Stomach smooth muscle (tissue), 2 donors: ENCODE measurements around the gene MARS1.
A peak's percentile ranks its signal among the peaks of the same experiment; 100 is the strongest.

Source experiments
- H3K27ac ChIP-seq: one replicate; pipeline ENCODE4 v1.7.0; 2013; ENCODE audit warnings: mild to moderate bottlenecking, low read length, inconsistent platforms
- H3K27me3 ChIP-seq, 2 donors: one replicate each; pipeline ENCODE4 v1.7.0; 2013; ENCODE audit warnings: low read length in 2 of 2; ENCODE audit not compliant: insufficient read depth in 2 of 2, control insufficient read depth in 1 of 2
- H3K36me3 ChIP-seq, 2 donors: one replicate each; pipeline ENCODE4 v1.7.0; 2013; ENCODE audit warnings: low read length in 2 of 2; ENCODE audit not compliant: control insufficient read depth in 2 of 2, insufficient read depth in 2 of 2
- H3K4me1 ChIP-seq: one replicate; pipeline ENCODE4 v1.7.0; 2013; ENCODE audit warnings: low read length; ENCODE audit not compliant: control insufficient read depth, insufficient read depth
- H3K4me3 ChIP-seq, 2 donors: one replicate each; pipeline ENCODE4 v1.7.0; 2013; ENCODE audit warnings: low read length in 2 of 2
- H3K9ac ChIP-seq, 2 donors: one replicate each; pipeline ENCODE4 v1.7.0; 2013; ENCODE audit warnings: low read length in 2 of 2, mild to moderate bottlenecking in 1 of 2
- H3K9me3 ChIP-seq, 2 donors: one replicate each; pipeline ENCODE4 v1.7.0; 2013; ENCODE audit warnings: low read length in 2 of 2; ENCODE audit not compliant: control insufficient read depth in 2 of 2
- donor health status: healthy.
- donor health status: Pancreatic carcinoma.

MARS1 gene

DNA sequence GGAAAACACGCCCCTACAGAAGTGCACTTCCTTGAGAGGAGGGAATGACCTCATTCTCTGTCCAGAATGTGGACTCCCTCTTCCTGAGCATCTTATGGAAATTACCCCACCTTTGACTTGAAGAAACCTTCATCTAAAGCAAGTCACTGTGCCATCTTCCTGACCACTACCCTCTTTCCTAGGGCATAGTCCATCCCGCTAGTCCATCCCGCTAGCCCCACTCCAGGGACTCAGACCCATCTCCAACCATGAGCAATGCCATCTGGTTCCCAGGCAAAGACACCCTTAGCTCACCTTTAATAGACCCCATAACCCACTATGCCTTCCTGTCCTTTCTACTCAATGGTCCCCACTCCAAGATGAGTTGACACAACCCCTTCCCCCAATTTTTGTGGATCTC lies 37.8 kb upstream of the MARS1 start:
- Histone ChIP-seq H3K27ac (no peak overlapping the region), H3K27me3 (no peaks in the 10 kb centered on the region), H3K36me3 (no peaks in the 10 kb centered on the region), H3K4me1 (peaks cover 17% of the 10 kb centered on the region), H3K9me3 (peaks cover 0 to 2% of the 10 kb centered on the region in 2 donors), H3K4me3 (no peak overlapping the region), H3K9ac (no peak overlapping the region)

- Histone ChIP-seq H3K4me1 (peaks cover 20% of the 10 kb centered on the region), H3K36me3 (no peaks in the 10 kb centered on the region), H3K27me3 (peaks cover 3 to 6% of the 10 kb centered on the region in 2 donors), H3K27ac (no peak overlapping the region), H3K9ac (no peak overlapping the region), H3K4me3 (no peak overlapping the region), H3K9me3 (peaks cover 0 to 2% of the 10 kb centered on the region in 2 donors)
These were observed 36.6 kb upstream of the MARS1 start for GRCh38 chr12:57451233-57451778.

DNA sequence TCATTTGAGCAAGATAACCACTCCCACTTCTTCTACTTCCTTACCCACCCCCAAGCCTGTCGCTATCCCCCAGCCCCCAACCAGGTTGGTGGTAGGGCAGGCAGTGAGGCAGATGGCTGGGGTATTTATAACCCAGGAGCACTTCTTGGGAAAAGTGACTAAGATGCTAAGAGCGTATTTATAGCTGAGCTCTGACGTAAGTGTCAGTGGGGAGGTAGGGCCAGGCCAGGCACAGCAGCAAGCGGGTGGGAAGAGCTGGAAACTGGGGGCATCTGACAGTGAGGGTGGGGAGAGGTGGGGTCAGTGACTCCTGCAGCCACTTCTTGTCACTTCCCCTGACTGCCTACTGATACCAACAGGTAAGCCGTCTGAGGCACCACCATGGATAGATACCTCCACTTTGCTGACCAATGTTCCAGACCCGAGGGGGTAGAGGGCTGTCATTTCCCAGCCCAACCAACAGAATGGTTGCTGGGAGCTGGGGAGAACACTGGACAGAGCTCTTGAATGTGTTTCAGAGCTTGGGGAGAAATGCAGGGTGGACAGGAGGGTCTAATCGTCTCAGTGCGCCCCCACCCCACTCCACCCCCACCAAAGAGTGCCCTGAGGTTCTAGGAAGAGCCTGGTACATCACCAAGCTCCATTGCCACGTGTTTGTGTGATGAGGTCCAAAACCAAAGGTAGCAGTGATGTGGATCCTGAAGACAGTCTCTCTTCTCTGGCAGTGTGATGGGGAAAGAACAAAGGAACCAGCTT lies 35.5 kb upstream of the MARS1 start:
- H3K4me3 ChIP-seq: peak overlapping the region; percentile 29 to 52
- no peaks in the 10 kb centered on the region for H3K36me3 ChIP-seq
- peaks cover 3 to 7% of the 10 kb centered on the region in 2 donors for H3K27me3 ChIP-seq
- H3K4me1 ChIP-seq: peaks cover 20% of the 10 kb centered on the region
- peak overlapping the region; percentile 49 for H3K27ac ChIP-seq
- H3K9ac ChIP-seq: peak overlapping the region; percentile 36 to 63
- peaks cover 0 to 2% of the 10 kb centered on the region in 2 donors for H3K9me3 ChIP-seq

DNA sequence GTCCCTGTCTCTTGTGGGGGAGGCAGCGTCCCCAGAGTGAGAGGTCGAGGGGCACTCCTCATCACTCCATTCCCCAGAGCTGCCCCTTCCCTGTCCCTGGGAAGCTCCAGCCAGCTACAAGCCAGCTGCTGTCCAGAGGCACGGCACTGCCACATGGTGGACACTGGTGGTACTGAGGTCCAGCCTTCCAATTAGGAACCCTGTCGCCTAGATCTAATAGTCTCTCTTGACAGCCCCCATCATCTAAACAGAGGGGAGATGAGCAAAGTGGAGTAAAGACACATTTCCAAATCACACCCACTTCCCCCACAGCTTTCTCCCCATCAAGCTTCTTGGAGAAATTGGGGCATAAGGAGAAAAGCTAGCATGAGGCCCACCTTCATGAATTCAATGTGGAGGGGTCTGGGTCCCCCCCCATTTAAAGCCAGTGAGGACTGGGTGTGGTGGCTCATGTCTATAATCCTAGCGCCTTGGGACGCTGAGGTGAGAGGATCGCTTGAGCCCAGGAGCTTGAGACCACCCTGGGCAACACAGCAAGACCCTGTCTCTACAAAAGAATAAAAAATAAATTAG lies 34.8 kb upstream of the MARS1 start:
- peaks cover 3 to 7% of the 10 kb centered on the region in 2 donors for H3K27me3 ChIP-seq
- no peak overlapping the region for H3K9ac ChIP-seq
- H3K9me3 ChIP-seq: peaks cover 0 to 2% of the 10 kb centered on the region in 2 donors
- no peaks in the 10 kb centered on the region for H3K36me3 ChIP-seq
- H3K27ac ChIP-seq: peak overlapping the region; percentile 49
- peaks cover 20% of the 10 kb centered on the region for H3K4me1 ChIP-seq
- peak overlapping the region; percentile 29 to 52 for H3K4me3 ChIP-seq

DNA sequence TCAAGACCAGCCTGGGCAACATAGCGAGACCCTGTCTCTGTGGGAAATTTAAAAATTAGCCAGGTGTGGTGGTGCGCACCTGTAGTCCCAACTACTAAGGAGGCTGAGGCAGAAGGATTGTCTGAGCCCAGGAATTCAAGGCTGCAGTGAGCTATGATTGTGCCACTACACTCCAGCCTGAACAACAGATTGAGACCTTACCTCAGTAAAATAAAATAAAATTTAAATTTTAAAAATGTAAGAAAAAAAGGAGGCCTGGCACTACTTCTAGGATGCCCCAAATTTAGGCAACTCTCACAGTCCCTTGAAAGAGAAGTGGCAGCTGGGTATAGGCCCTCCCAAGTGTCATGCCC lies 33.7 kb upstream of the MARS1 start:
- Histone ChIP-seq H3K36me3 (no peaks in the 10 kb centered on the region), H3K4me3 (no peak overlapping the region), H3K9ac (no peak overlapping the region), H3K4me1 (peaks cover 27% of the 10 kb centered on the region), H3K27me3 (peaks cover 3 to 7% of the 10 kb centered on the region in 2 donors), H3K9me3 (no peaks in the 10 kb centered on the region), H3K27ac (no peak overlapping the region)

GRCh38 chr12:57454566-57455373 lies 33.1 kb upstream of the MARS1 start, which contains the start of gene INHBE:
TSS of gene INHBE (plus strand) at chr12:57455307. CDS start at chr12:57455537, 230 bp downstream.
- no peak within 1 kb of the TSS for H3K27ac ChIP-seq
- H3K27me3 ChIP-seq: peaks cover 3 to 7% of the 10 kb centered on the region in 2 donors
- H3K36me3 ChIP-seq: no peaks in the 10 kb centered on the region
- H3K9me3 ChIP-seq: no peaks in the 10 kb centered on the region
- H3K9ac ChIP-seq: no peak within 1 kb of the TSS
- no peak within 1 kb of the TSS for H3K4me3 ChIP-seq
- H3K4me1 ChIP-seq: peaks cover 30% of the 10 kb centered on the region

- no peak overlapping the region for H3K4me3 ChIP-seq
- H3K36me3 ChIP-seq: no peaks in the 10 kb centered on the region
- H3K27ac ChIP-seq: no peak overlapping the region
- no peaks in the 10 kb centered on the region for H3K9me3 ChIP-seq
- H3K4me1 ChIP-seq: peaks cover 34% of the 10 kb centered on the region
- no peak overlapping the region for H3K9ac ChIP-seq
- peaks cover 3 to 7% of the 10 kb centered on the region in 2 donors for H3K27me3 ChIP-seq
These were observed 32.3 kb upstream of the MARS1 start for GRCh38 chr12:57455374-57456144.

GRCh38 chr12:57456145-57456700 lies 31.6 kb upstream of the MARS1 start:
- H3K27me3 ChIP-seq: peaks cover 9 to 10% of the 10 kb centered on the region in 2 donors
- no peak overlapping the region for H3K4me3 ChIP-seq
- H3K9me3 ChIP-seq: no peaks in the 10 kb centered on the region
- no peak overlapping the region for H3K9ac ChIP-seq
- no peaks in the 10 kb centered on the region for H3K36me3 ChIP-seq
- no peak overlapping the region for H3K27ac ChIP-seq
- H3K4me1 ChIP-seq: peaks cover 41% of the 10 kb centered on the region

DNA sequence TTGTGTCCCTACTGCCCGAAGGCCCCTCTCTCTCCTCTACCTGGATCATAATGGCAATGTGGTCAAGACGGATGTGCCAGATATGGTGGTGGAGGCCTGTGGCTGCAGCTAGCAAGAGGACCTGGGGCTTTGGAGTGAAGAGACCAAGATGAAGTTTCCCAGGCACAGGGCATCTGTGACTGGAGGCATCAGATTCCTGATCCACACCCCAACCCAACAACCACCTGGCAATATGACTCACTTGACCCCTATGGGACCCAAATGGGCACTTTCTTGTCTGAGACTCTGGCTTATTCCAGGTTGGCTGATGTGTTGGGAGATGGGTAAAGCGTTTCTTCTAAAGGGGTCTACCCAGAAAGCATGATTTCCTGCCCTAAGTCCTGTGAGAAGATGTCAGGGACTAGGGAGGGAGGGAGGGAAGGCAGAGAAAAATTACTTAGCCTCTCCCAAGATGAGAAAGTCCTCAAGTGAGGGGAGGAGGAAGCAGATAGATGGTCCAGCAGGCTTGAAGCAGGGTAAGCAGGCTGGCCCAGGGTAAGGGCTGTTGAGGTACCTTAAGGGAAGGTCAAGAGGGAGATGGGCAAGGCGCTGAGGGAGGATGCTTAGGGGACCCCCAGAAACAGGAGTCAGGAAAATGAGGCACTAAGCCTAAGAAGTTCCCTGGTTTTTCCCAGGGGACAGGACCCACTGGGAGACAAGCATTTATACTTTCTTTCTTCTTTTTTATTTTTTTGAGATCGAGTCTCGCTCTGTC lies 31.0 kb upstream of the MARS1 start:
- H3K4me3 ChIP-seq: no peak overlapping the region
- H3K27me3 ChIP-seq: peaks cover 10 to 11% of the 10 kb centered on the region in 2 donors
- H3K9ac ChIP-seq: no peak overlapping the region
- H3K9me3 ChIP-seq: no peaks in the 10 kb centered on the region
- no peak overlapping the region for H3K27ac ChIP-seq
- no peaks in the 10 kb centered on the region for H3K36me3 ChIP-seq
- peaks cover 38% of the 10 kb centered on the region for H3K4me1 ChIP-seq
